ENCODE measurements around the gene HMG20B. TPM values are rescaled to one million over a fixed set of nuclear protein-coding genes. Genes with fewer than 3 reads are reported as not detected.

HMG20B gene
- total and polyA plus RNA-seq, 8 donors, result 39.8 to 638 (median 96.8) TPM

- intact Hi-C loops (cut with DNase I; ENCODE audit: low total_unique reads), result no loop called here
- Histone ChIP-seq H3K27ac (peak overlapping the region in 2 of 5 donors; percentile 1 to 38), H3K9me3 (no peaks in the 10 kb centered on the region), H3K4me1 (peaks cover 0 to 5% (median 0%) of the 10 kb centered on the region in 4 donors), H3K4me3 (no peak overlapping the region), H3K36me3 (peaks cover 31 to 65% (median 57%) of the 10 kb centered on the region in 4 donors), H3K27me3 (no peaks in the 10 kb centered on the region)
- DNase-seq, result no peak
- WGBS, 5 donors, result 82 to 84% (median 83%) methylated on average over 20 to 22 of the region's 22 CpGs
- TF ChIP-seq CTCF (IDR thresholded peaks at IDR 0.05), result no peak
- no peak for TF ChIP-seq POLR2AphosphoS5 (IDR thresholded peaks at IDR 0.05)
Observed at GRCh38 chr19:3537438-3538240, 35.1 kb upstream of the HMG20B start.

- H3K27ac ChIP-seq, result peak overlapping the region in 1 of 5 donors; percentile 15
- WGBS, 5 donors, result 71 to 86% (median 79%) methylated on average over 24 to 25 of the region's 25 CpGs
- TF ChIP-seq CTCF (IDR thresholded peaks at IDR 0.05), result no peak
- no peak for TF ChIP-seq EP300 (IDR thresholded peaks at IDR 0.05)
- no peak for TF ChIP-seq POLR2A (IDR thresholded peaks at IDR 0.05)
- TF ChIP-seq POLR2AphosphoS5 (IDR thresholded peaks at IDR 0.05), result no peak
Observed at GRCh38 chr19:3538258-3538929, 34.4 kb upstream of the HMG20B start.

GRCh38 chr19:3538965-3539755 is 33.6 kb upstream of the HMG20B start, which contains the start of gene TEKTIP1:
TSS of gene TEKTIP1 (plus strand) at chr19:3539174. CDS start at chr19:3539178, 4 bp downstream.
- intact Hi-C loops (cut with DNase I; ENCODE audit: low total_unique reads), result no loop called here
- Histone ChIP-seq H3K27ac (peak within 1 kb of the TSS in 1 of 5 donors; percentile 15), H3K36me3 (peaks cover 17 to 58% (median 48%) of the 10 kb centered on the region in 4 donors), H3K9me3 (no peaks in the 10 kb centered on the region), H3K27me3 (no peaks in the 10 kb centered on the region), H3K4me1 (peaks cover 4 to 18% (median 12%) of the 10 kb centered on the region in 4 donors), H3K4me3 (no peak within 1 kb of the TSS)
- TF ChIP-seq EP300 (IDR thresholded peaks at IDR 0.05), result no peak
- TF ChIP-seq POLR2A (IDR thresholded peaks at IDR 0.05), result no peak
- TF ChIP-seq CTCF (IDR thresholded peaks at IDR 0.05), result no peak
- no peak for TF ChIP-seq POLR2AphosphoS5 (IDR thresholded peaks at IDR 0.05)
- DNase-seq, result peak in 1 of 2 donors; percentile 50
- WGBS, 5 donors, result 50 to 66% (median 65%) methylated on average over 22 to 28 of the region's 28 CpGs

More at GRCh38 chr19:3538258-3538929, 34.4 kb upstream of the HMG20B start:
- no peaks in the 10 kb centered on the region for H3K27me3 ChIP-seq
- H3K9me3 ChIP-seq, result no peaks in the 10 kb centered on the region
- no peak overlapping the region for H3K4me3 ChIP-seq
- no peak for DNase-seq
- intact Hi-C loops (cut with DNase I; ENCODE audit: low total_unique reads), result no loop called here
- H3K36me3 ChIP-seq, result peaks cover 23 to 58% (median 52%) of the 10 kb centered on the region in 4 donors
- H3K4me1 ChIP-seq, result peaks cover 0 to 11% (median 6%) of the 10 kb centered on the region in 4 donors

GRCh38 chr19:3539756-3540118 is 33.0 kb upstream of the HMG20B start:
- WGBS, 5 donors, result 94 to 100% (median 100%) methylated on average over 1 of the region's 1 CpG
- no peak for TF ChIP-seq CTCF (IDR thresholded peaks at IDR 0.05)
- no peak overlapping the region for H3K27ac ChIP-seq
- no peak for DNase-seq
- no peaks in the 10 kb centered on the region for H3K9me3 ChIP-seq
- peaks cover 5 to 22% (median 15%) of the 10 kb centered on the region in 4 donors for H3K4me1 ChIP-seq
- peaks cover 12 to 58% (median 48%) of the 10 kb centered on the region in 4 donors for H3K36me3 ChIP-seq
- H3K27me3 ChIP-seq, result no peaks in the 10 kb centered on the region
- intact Hi-C loops (cut with DNase I; ENCODE audit: low total_unique reads), result loop anchor here (10.0 kb wide), 1 partner anchor 75 kb away; no protein-coding TSS in a partner anchor
- H3K4me3 ChIP-seq, result no peak overlapping the region

Measured in stomach (tissue), 9 donors.